Measurements from ENCODE around the gene SLC4A9.

SLC4A9 gene

DNA sequence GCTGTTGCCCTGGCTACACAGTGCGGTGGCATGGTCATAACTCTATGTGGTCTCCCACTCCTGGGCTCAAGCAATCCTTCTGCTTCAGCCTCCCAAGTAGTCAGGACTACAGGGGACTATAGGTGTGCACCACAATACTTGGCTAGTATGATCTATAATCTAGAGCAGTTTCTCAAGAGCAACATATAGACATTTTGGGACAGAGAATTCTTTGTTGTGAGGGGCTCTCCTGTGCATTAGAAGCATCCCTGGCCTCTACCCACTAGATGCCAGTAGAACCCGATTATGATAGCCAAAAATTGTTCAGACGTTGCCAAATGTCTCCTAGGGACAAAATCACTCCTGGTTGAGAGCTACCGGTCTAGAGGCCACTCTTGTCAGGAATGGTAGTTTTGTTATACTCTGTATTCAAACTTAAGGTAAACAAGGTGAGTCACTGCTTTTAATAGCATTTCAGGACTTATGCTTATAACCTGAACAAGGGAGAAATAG lies 48.8 kb downstream of the SLC4A9 start (continued):
- no peak for TF ChIP-seq ZNF175 (tag by site-specific recombination; IDR thresholded peaks at IDR 0.05)

DNA sequence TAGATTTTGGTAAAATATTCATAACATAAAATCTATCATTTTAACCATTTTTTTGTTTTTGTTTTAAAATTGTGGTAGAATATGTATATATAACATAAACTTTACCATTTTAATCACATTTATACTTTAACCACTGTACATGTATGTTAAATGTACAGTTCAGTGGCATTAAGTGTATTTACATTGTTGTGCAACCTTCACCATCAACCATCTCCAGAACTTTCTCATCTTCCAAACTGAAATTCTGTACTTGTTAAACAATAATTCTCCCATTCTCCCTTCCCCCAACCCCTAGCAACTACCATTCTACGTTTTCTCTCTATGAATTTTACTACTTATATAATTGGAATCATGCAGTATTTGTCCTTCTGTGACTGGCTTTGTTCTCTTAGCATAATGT lies 53.2 kb downstream of the SLC4A9 start:
- ChIA-PET POLR2A (no interaction called here), CTCF (no interaction called here)
- TF ChIP-seq ZNF843 (tag by site-specific recombination; IDR thresholded peaks at IDR 0.05) (no peak), PRDM6 (tag by site-specific recombination; IDR thresholded peaks at IDR 0.05) (peak; percentile 27; the same call in 1 of the 2 replicates), ZNF701 (tag by site-specific recombination; IDR thresholded peaks at IDR 0.05) (no peak)
- H3K36me3 ChIP-seq (ENCODE audit: control insufficient read depth in 2 of 2, insufficient read depth in 1 of 2, low read length in 2 of 2): peaks cover 0 to 9% of the 10 kb centered on the region in 2 experiments; a peak in 1 of 3 replicates
- no peak overlapping the region for H3K27ac ChIP-seq (ENCODE audit: extremely low read depth, low read depth, low read length)
- H3K4me3 ChIP-seq (ENCODE audit: low read depth, low read length): no peak overlapping the region
- no peaks in the 10 kb centered on the region for H3K9me3 ChIP-seq (ENCODE audit: control insufficient read depth, insufficient read depth, low read depth, low read length)
- H3K4me1 ChIP-seq (ENCODE audit: control insufficient read depth, insufficient read depth, low read length): peaks cover 4% of the 10 kb centered on the region; the same call in 1 of the 2 replicates

- CTCF ChIA-PET: interaction anchor here (0.7 kb wide), 2 partner anchors 30 to 70 kb away, joined by 3 read pairs; no protein-coding TSS in a partner anchor
- Histone ChIP-seq H3K36me3 (ENCODE audit: control insufficient read depth in 2 of 2, insufficient read depth in 1 of 2, low read length in 2 of 2) (peaks cover 0 to 9% of the 10 kb centered on the region in 2 experiments; a peak in 1 of 3 replicates), H3K4me3 (ENCODE audit: low read depth, low read length) (no peak overlapping the region), H3K4me1 (ENCODE audit: control insufficient read depth, insufficient read depth, low read length) (peaks cover 5% of the 10 kb centered on the region; the same call in 1 of the 2 replicates), H3K9me3 (ENCODE audit: control insufficient read depth, insufficient read depth, low read depth, low read length) (no peaks in the 10 kb centered on the region), H3K27ac (ENCODE audit: extremely low read depth, low read depth, low read length) (no peak overlapping the region)
- POLR2A ChIA-PET: interaction anchor here (1.2 kb wide), 1 partner anchor 16 kb away, joined by 4 read pairs; the partner anchor contains the start of gene ANKHD1
- TF ChIP-seq ZBTB1 (tag by site-specific recombination; IDR thresholded peaks at IDR 0.05): no peak
- TF ChIP-seq, protein P1, sequence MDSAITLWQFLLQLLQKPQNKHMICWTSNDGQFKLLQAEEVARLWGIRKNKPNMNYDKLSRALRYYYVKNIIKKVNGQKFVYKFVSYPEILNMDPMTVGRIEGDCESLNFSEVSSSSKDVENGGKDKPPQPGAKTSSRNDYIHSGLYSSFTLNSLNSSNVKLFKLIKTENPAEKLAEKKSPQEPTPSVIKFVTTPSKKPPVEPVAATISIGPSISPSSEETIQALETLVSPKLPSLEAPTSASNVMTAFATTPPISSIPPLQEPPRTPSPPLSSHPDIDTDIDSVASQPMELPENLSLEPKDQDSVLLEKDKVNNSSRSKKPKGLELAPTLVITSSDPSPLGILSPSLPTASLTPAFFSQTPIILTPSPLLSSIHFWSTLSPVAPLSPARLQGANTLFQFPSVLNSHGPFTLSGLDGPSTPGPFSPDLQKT (IDR thresholded peaks at IDR 0.05; ENCODE audit: borderline replicate concordance, low read depth, low read length): no peak
- TF ChIP-seq HIC1 (tag by site-specific recombination; IDR thresholded peaks at IDR 0.05): no peak
- no peak for TF ChIP-seq ZNF23 (tag by site-specific recombination; IDR thresholded peaks at IDR 0.05; ENCODE audit: borderline replicate concordance)
- TF ChIP-seq ZNF175 (tag by site-specific recombination; IDR thresholded peaks at IDR 0.05): no peak
- no peak for TF ChIP-seq ZNF518A (tag by site-specific recombination; conservative IDR thresholded peaks at IDR 0.05; ENCODE audit: low read depth)
- no peak for TF ChIP-seq ZFP3 (tag by site-specific recombination; IDR thresholded peaks at IDR 0.05; ENCODE audit: low read depth)
- no peak for TF ChIP-seq ZNF704 (tag by site-specific recombination; IDR thresholded peaks at IDR 0.05)
- no peak for TF ChIP-seq ZNF248 (tag by site-specific recombination; IDR thresholded peaks at IDR 0.05)
- no peak for TF ChIP-seq REPIN1 (tag by site-specific recombination; IDR thresholded peaks at IDR 0.05; ENCODE audit: low read depth)
- TF ChIP-seq ZBTB8A (tag by site-specific recombination; IDR thresholded peaks at IDR 0.05): no peak
- TF ChIP-seq ZNF366 (tag by site-specific recombination; conservative IDR thresholded peaks at IDR 0.05): no peak
- TF ChIP-seq ZNF239 (tag by site-specific recombination; IDR thresholded peaks at IDR 0.05): no peak
- TF ChIP-seq ZNF302 (tag by site-specific recombination; IDR thresholded peaks at IDR 0.05; ENCODE audit: low read depth): no peak
- no peak for TF ChIP-seq ZFHX2 (tag by site-specific recombination; conservative IDR thresholded peaks at IDR 0.05)
- no peak for TF ChIP-seq PRDM4 (tag by site-specific recombination; IDR thresholded peaks at IDR 0.05)
Observed at GRCh38 chr5:140417235-140417634, 57.2 kb downstream of the SLC4A9 start.
